BJ (cell line): ENCODE measurements around the gene KRTAP6-1. TPM values are rescaled to one million over a fixed set of nuclear protein-coding genes. Genes with fewer than 3 reads are reported as not detected.

ENCODE experiments used
- CTCF ChIA-PET: fragments of 350-600 bp; formaldehyde crosslinking; extraction: SDS; loops from one replicate; lab custom pipeline; 2021; ENCODE audit warnings: antibody characterized with exemption, inconsistent platforms; lab: Yijun Ruan, JAX
- POLR2A ChIA-PET: fragments of 300-600 bp; sonication (Branson Sonifier 250); formaldehyde crosslinking; extraction: SDS; loops from one replicate; lab custom pipeline; 2021; ENCODE audit warnings: antibody characterized with exemption; lab: Charles Lee
- DNase-seq: peaks from one replicate; pipeline ENCODE4 v3.0.0-alpha.2; 2011; ENCODE audit warnings: low read depth
- H3K27me3 ChIP-seq: 2 replicates; pipeline ENCODE4 v1.6.0; 2011; ENCODE audit warnings: low read length; ENCODE audit not compliant: control insufficient read depth, insufficient read depth
- H3K36me3 ChIP-seq: 2 replicates; pipeline ENCODE4 v1.5.1; 2011; ENCODE audit warnings: low read length; ENCODE audit not compliant: control insufficient read depth, insufficient read depth
- H3K4me3 ChIP-seq: 2 replicates; pipeline ENCODE4 v1.5.1; 2011; ENCODE audit warnings: low read depth, mild to moderate bottlenecking, control low read depth, low read length
- CTCF ChIP-seq: IDR thresholded peaks from 2 replicates; pipeline ENCODE4 v1.5.1; 2011; ENCODE audit warnings: low read depth, mild to moderate bottlenecking, control low read depth, inconsistent platforms, low read length, moderate library complexity; ENCODE audit not compliant: insufficient read depth
- polyA plus RNA-seq: library from polyadenylated mRNA; depleted of rRNA; stranded (reverse); fragments of >200 nt; gene quantifications from 2 replicates; pipeline ENCODE4 v1.2.3, GENCODE V29; 2011

KRTAP6-1 gene
- polyA plus RNA-seq, 1 experiment, result not detected

GRCh38 chr21:30582870-30583269 is 30.9 kb downstream of the KRTAP6-1 start:
- ChIA-PET POLR2A (no interaction called here), CTCF (no interaction called here)
- Histone ChIP-seq H3K4me3 (no peak overlapping the region), H3K36me3 (no peaks in the 10 kb centered on the region), H3K27me3 (no peaks in the 10 kb centered on the region)
- TF ChIP-seq CTCF, result no peak
- DNase-seq, result no peak

GRCh38 chr21:30580132-30580531 is 33.6 kb downstream of the KRTAP6-1 start:
- Histone ChIP-seq H3K27me3 (no peaks in the 10 kb centered on the region), H3K36me3 (no peaks in the 10 kb centered on the region), H3K4me3 (no peak overlapping the region)
- POLR2A ChIA-PET, result no interaction called here
- no peak for TF ChIP-seq CTCF
- DNase-seq, result no peak
- CTCF ChIA-PET, result no interaction called here

GRCh38 chr21:30579346-30579745 is 34.4 kb downstream of the KRTAP6-1 start:
- Histone ChIP-seq H3K4me3 (no peak overlapping the region), H3K27me3 (no peaks in the 10 kb centered on the region), H3K36me3 (no peaks in the 10 kb centered on the region)
- TF ChIP-seq CTCF, result no peak
- ChIA-PET POLR2A (no interaction called here), CTCF (no interaction called here)
- DNase-seq, result no peak

GRCh38 chr21:30577766-30578165 is 36.0 kb downstream of the KRTAP6-1 start:
- TF ChIP-seq CTCF, result no peak
- POLR2A ChIA-PET, result no interaction called here

GRCh38 chr21:30567617-30568016 is 46.1 kb downstream of the KRTAP6-1 start:
- ChIA-PET CTCF (no interaction called here), POLR2A (no interaction called here)
- no peak for TF ChIP-seq CTCF
- H3K27me3 ChIP-seq, result no peaks in the 10 kb centered on the region
- no peaks in the 10 kb centered on the region for H3K36me3 ChIP-seq
- DNase-seq, result no peak
- no peak overlapping the region for H3K4me3 ChIP-seq

More at GRCh38 chr21:30577766-30578165, 36.0 kb downstream of the KRTAP6-1 start:
- H3K36me3 ChIP-seq, result no peaks in the 10 kb centered on the region
- no peak for DNase-seq
- CTCF ChIA-PET, result no interaction called here
- no peaks in the 10 kb centered on the region for H3K27me3 ChIP-seq
- H3K4me3 ChIP-seq, result no peak overlapping the region
